HS-27A (cell line): ENCODE results near the gene TGFBR1.

Experiments
- DNase-seq: peaks from one replicate; pipeline ENCODE4 v3.0.0-alpha.2; 2012; ENCODE audit warnings: low read depth, missing footprints

TGFBR1 gene

DNA sequence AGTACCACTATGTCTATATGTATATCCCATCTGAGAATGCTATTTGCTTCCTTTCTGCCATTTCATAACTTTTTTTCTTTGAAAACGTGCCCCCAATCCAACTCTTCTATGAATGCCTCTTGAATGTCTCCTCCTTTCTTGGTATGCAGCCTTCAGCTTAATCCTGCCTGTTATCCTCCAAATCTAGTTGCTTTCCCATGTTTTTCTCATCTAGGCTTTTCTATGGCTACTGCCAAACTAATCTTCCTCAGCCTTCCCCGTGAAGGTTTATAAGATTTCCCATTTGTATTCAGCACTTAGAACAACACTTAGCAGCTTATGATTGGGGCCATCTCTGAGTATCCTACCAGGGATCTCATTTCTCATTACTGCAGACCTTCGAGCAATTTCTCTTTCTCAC lies 2.5 kb downstream of the TGFBR1 start:
- DNase-seq, result no peak

DNA sequence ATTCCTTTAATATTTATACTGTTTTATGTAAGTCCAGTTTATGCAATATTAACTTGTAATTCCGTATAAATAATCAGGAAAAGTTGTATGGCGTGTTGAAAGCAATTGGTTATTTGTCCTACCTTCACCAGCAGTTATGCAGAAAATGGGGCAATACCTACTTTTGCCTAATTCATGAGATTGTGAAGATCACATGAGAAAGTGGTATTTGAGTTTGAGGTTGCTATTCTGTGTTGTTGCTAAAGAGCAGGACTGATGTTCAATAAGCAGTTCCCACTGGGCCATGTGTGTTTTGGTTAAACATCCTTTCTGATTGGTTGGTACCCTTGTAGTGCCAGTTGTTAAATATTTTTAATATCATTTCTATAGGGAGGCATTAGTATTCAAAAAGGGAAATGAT lies 3.2 kb downstream of the TGFBR1 start:
- no peak for DNase-seq

DNA sequence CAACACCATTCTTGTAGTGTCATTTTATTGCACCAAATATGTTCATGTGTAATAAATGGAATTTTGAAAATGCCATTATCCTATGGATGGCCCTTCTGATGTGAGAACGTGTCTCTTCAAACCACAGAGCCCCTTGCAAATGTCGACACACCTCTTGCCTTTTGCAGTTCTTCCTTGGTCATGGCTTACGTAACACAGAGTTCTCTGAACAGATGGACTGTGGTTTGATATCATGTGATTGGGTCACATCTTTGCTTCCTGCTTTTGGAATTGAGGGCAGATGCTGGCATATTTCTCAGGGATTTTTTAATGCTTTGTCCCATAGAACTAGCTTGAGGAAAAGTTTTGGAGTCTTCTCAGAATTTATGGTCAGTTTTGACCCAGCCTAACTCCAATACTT lies 4.6 kb downstream of the TGFBR1 start:
- DNase-seq, result no peak

DNA sequence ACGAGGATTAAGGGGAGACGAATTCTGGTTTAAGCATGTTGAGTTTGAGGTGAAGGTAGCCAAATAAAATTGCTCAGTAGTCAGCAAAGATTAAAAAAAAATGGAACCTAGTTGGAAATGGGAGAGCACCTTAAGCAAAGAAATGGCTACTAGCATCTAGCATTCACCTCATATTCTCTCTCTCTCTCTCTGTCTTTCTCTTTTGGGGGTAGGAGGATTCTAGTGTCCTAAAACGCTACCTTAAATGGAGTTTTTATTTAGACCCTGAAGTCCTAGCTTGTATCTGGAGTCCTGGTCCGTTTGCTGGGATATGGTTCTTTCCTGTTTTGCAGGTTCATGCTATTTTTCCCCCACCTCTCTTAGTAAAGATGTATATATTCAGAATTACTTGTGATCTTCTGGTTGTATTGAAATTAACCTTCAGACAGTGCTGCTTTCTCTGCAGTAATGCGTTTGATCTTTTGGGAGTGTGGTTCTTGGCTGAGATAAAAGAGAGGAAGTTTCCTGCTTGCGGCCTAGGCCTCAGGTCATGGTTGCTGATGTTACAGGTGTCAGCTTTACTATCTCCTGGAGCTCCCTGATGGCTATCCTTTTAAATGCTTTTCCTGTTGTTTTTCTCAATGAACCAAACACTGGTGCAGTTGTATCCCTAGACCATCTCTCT lies 8.0 kb downstream of the TGFBR1 start:
- DNase-seq, result no peak

DNA sequence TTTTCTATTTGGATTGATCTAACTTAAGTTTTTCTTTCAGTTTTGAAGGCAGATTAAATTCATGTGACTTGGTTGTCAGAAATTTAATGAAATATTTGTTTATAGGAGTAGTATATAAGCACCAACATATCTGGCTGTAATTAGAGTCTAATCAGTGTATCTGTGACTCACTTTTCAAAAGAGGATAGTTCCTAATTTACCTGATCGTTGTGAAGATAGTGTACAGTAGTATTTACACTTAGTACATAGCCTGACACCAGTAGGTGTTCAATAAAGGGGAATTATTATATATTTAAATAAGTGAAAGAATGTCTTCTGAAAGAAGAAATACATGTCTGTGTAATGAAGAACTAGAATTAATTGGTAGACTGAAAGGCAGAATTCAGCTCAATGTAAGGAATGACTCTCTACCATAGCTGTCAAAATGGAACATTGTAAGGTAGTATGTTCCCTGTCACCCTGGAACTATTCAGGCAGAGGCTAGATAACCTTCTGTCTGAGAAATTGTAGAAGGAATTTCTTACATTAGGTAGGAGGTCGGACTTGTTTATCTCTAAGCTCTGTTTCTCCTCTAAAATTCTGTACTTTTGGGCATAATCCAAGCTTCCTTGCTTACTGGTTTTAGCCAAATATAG lies 8.6 kb downstream of the TGFBR1 start:
- no peak for DNase-seq

DNA sequence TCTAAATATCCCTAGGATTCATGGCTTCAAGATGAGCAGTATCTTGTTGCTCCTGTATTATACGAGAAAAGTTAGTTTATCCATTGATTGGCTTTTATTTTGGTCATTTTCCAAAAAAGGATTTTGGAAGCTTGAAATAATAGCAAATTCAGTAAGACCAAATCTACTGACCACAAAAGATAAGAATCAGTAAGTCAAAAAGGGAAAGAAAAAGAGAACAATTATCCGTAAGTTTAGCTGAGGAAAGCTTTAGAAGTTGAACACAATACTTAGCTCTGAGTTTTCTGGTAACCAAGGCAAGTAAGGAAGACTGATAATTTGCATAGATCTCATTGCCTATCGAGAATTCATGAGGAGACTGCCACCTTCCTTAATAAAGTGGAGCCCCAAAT lies 9.1 kb downstream of the TGFBR1 start:
- no peak for DNase-seq

DNA sequence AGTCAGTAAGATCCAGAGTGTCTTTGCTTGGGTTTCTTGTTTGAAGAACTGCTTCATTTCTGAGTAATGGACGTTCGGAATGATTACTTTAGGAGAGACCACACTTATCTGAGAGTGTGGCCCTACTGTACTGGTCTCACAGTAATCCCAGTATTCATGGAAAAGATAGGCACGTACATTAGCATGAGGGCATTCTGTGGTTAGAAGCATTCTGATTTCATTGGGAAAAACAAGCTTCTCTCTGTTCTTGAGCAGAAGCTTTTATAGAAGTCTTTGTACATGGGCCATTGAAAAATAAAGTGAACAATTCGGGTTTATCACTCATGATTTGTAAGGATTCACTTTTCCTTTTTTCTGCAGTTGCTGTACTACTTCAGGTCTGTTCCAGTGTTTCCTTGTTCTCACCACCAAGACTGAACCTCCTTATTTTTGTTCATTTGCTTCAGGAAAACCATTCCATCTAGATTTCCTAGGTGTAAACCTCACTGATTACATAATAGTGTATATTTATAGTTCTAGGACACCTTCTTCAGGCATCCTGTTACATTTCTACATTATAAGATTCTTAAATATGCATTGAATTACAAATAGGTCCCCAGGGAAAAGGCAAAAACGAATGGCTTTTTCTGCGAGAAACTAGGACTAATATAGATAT lies 10.1 kb downstream of the TGFBR1 start:
- no peak for DNase-seq

DNA sequence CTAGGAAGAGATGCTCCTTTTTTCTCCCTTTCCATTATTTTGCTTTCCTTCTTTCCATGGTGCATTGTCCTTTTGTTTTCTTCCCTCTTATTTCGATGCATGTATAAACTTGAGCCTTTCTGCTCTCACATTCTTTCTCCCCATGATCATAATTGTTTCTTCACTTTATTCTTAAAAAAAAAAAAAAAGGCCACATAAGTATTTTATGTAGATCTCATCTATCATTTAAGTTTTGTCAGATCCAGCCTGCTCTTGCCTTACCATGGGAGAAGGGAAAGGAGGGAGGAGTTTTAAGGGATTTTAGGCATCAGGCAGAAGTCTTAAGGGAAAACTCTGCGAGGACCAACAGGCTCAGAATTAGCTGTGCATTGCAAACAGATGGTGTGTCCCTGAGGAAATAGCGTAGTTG lies 11.1 kb downstream of the TGFBR1 start:
- no peak for DNase-seq

DNA sequence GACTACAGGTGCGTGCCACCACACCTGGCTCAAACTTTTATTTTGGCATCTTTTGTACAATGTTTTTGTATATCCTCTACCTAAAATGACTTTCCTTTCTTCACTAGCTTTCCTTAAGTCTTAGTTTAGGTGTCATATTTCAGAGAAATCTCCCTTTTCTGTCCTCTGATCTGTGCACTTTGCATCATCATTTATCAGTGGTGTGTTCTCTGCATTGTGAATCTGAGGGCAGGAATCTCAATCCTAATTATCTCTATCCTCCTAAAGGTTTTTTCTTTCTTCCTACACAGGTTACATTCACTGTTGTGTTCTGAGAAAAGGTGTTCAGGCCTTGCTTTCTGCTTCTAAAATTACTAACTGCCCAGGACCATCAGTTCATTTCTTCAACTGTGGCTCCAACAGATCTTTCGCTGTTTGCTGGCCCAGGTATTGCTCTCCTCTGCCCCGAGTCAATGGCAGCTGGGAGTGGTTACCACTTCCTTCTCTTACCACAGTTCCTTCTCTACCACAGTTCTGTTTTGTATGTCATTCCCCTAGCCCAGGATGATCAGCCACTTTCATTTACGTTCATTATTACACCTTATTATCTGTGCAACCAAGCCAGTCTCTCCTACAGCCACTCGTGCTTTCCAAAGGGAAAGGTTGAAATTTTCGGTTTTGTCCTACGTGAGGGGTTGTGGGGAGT lies 14.0 kb downstream of the TGFBR1 start:
- no peak for DNase-seq

DNA sequence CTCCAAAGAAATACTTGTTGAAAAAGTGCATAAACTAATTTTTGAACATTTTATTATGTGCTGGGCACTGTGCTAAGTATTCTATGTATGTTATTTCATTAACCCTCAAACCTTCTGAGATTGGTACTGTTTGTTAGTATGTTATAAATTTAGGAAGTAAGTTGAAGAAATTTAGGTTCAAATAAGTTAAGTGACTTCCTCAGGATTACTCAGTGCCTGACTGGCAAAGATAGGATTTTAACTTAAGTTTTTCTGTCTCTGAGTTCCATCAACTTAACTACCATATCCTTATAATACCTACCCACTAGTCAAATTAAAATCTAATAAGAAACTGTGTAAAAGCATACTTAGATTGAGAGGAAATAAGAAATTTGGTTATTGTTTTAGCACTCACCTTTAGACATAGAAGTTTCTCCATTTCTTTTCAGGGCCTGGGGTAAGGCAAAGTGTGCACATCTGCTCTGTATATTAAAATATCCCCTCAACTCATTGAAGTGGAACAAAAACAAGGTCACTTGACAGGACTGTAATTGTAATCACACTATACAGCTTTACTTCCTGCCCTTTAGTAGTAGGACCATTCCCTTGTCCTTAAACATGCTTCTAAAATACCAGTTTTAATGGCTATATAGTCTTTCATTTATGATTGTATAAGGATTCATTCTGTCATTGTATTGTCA lies 15.2 kb downstream of the TGFBR1 start:
- no peak for DNase-seq

DNA sequence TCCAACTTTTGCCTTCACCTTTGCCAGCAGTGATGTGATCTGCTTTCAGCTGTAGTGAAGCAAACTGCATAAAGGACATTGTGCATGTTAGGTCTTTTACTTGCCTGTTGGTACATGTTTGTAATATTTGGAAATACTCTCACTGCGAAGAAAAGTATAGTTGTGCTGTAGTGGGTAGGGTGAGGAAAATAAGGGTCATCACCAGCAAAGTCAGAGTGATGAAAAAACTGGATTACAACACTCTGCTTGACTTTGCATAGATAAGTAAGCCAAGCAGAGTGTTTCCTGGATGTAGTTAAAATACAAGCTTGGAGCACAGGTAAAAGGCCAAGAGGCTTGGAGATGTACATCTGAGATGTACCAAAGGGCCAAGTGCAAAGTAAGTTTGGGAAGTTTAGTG lies 16.7 kb downstream of the TGFBR1 start:
- no peak for DNase-seq

DNA sequence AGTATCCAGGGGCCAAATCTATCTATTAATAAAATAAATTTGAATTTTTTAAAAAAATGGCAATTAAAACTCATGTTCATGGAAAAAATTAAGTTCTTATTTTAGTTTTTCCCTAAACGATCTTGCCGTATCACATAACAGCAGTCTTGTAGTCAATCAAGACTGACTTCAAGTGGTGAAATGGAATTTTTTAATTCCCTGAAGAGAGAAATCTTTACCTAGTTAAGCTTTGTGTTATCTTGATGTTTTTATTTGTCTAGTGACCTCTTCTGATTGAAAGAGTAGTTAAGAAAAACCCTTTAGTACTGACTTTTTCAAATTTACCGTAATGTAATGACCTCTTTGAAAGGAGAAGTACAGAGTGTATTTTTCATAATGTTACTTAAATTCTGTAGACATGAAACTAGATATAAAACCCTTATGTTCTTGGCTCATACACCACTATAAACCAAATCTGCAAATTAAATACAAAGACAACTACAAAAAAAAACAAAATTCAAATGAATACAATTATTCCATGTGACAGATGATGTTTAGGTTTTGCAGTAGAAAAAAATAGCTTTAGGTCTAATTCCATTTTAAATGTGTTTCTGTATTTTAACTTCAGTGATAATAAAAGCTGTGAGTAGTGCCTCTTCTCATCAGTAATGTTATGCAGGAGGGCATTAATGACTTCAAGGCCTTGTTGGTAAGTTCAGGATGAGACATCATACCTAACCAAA lies 19.8 kb downstream of the TGFBR1 start:
- no peak for DNase-seq

DNA sequence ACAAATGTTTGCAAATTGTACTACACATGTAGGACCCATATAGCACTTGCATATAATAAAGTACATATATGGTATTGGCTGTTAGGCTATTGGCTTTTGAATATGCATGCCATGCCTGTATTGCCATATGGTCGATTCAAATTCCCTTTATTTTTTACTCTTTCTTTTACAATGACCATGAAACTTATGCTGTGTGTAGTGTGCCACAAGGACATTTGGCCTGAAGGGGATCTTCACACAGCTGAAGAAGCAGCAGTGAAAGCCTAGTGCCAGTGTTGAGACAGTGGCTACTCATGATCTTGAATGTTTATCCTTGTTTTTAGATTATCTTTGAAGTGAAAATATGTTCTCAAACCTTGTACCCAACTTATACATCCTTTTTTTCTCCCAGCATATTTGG lies 20.5 kb downstream of the TGFBR1 start:
- DNase-seq, result no peak

DNA sequence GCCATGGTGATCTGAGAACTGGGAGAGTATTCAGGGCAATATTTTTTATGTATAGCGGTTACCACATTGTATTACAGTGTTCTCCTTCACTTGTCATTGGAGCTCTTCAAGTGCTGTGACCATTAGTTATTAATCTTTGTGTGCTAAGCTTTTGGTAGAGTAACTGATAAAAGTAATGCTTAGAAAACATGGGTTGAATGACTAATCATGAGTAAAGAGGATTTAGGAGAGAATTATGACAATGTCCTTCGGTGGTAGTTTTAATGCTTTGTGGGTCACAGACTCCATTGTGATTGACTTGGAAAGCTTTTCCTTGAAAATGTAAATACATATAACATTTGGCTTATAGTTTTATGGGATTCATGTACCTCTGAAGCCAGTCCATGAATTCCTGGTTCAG lies 21.4 kb downstream of the TGFBR1 start:
- no peak for DNase-seq

DNA sequence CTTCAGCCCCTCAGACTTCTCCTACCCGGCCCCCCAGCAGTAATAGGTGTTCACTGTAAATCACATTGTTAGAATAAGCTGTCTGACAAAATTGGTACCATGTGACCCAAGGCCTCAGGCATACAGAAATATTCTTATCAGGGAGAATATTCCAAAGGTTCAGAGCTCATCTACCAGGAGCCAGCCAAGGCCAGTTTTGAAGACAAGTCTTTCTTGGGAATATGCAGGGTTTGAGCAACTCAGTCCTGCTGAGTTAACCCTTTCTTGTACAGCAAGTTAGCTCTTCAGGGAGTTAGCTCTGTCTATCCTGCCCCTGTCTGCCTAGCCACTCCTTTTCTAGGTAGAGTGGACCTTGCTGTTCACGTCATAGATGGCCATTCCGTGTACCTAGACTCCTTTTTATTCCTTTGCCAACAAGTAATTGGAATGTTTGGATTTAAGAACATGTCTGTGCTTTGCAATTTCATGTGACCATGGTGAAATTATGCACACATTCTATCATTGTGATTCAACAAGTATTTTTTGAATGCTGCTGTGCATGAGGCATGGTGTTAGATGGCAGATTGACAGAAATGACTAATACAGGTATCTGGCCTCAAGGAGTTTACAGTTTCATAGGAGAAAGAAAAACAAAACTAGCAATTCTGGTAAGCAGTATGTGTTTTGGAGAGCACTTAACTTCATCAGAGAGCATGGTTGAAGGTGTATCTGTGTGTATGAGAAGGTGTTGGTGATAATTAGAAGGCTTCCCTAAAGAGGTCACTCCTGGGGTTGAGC lies 22.6 kb downstream of the TGFBR1 start:
- no peak for DNase-seq

DNA sequence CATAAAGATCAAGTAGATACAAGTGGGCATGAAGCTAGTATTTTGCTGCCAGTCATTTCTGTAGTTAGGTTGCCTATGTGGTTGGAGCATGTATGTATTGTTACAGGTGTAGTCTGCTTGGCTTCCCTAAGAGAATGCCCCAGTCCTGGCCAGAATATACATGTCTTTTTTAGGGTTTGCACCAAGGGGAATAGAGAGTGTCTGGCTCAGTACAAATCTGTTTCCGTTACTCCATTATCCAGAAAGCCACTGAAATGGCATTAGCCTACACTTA lies 23.2 kb downstream of the TGFBR1 start:
- no peak for DNase-seq

DNA sequence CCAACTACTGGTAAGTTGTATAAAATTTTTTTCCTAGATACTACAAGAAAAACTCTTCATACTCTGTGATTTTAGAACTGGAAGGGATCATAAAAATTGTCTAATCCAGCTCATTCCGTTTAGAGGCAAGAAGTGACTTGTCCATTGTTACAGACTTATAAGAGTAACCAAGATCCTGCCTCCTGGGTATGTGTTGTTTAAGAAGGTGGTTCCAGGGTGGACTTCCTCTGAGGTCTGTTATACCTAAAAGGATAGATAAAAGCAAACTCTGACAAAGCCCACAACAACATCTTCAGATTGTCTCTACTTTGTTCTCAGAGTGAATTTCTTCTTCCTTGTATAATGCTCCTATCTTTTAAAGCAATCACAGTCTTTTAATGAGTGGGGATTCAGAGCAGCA lies 24.2 kb downstream of the TGFBR1 start:
- no peak for DNase-seq

DNA sequence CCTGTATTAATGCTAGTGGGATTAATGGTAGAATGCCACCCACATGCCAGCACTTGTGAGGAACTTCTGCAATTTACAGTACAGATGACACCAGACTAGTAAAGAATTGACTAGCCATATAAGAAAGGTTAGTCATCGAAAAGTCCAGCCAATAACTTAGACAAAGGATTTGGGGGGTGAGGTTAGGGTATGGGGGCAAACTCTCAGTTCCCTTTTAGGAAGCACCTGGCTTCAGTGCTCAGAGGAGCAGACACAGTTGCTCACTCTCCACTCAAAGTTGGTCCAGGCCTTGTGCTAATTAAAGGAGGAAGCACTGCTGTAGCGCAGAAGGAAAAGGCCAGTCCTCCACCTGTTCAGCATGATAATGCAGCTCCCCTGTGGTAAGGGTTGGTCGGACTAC lies 25.2 kb downstream of the TGFBR1 start:
- DNase-seq, result no peak

DNA sequence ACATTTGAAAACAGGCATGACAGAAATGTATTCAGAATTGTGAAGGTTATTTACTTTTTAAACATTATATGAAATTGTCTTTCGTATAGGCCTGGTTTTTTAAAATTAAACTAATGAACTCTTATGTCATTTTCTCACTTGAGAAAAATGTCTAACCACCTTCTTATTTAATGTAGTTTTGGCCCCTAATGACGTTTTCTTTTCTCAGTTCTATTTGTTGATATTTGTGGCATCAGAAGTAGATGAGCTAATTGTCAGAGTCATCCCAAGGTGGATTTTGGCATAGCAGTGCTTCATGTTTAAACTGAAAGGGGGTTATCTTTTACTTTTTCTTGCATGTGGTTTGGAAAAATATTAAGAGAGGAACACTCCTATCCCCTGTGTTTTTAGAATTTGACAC lies 28.2 kb downstream of the TGFBR1 start:
- no peak for DNase-seq

DNA sequence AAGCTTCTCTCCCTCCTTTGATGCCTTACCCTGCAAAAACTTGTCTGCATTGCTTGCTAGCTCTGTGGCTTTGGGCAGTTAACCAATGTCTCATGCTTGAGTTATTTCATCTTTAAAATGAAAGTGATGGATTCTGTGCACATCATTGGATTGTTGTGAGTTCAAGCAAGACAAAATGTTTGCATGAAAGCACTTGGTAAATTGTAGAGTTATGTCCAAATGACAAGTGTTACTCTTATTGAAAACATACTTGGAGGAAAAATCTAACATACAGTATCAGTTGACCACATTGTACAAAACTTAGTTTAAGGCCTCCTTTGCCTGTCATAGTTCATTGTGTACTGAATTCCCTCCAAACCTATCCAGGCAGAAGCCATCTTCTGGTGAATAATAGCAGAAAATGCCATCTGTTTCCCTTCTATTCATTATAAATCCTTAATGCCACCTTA lies 30.0 kb downstream of the TGFBR1 start:
- no peak for DNase-seq

DNA sequence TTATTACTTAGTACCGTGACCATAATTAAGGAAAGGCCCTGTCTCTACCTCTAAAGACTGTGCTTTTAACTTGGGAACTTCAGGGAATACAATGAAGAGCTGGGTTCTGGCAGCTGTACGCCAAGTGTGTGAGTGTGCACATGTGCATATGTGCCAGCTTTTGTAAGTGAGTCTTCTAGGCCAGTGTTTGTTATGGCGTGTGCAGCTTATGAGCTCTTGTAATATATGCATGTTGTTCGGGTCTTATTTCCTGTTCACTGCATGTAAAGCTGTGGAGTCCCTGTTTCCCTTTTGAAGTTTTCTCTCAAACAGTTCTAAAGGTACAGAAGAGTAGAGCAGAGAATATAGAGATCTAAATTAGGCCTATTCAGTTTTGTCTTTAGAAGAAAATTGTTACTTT lies 30.5 kb downstream of the TGFBR1 start:
- no peak for DNase-seq
